GM12878 (cell line): ENCODE results near the gene FUNDC1. TPM values are rescaled to one million over a fixed set of nuclear protein-coding genes. Genes with fewer than 3 reads are reported as not detected.

Experiments used
- ATAC-seq: fragments of 200-7000 bp; cut with Tn5 transposase; 3 replicates; pipeline ENCODE4 v1.9.1; 2020; ENCODE audit warnings: mild to moderate bottlenecking, moderate library complexity
- BruUV-seq: library from RNA; stranded (reverse); fragments of 400-500 nt; replicated peaks from 2 replicates; lab custom pipeline; 2021; lab: Mats Ljungman, UMichigan
- CTCF ChIA-PET: fragments of 300-600 bp; sonication (Branson Sonifier 250); formaldehyde crosslinking; extraction: SDS; loops from one replicate; lab custom pipeline; 2021; ENCODE audit warnings: inconsistent platforms; lab: Yijun Ruan, JAX
- POLR2A ChIA-PET: fragments of 350-600 bp; formaldehyde crosslinking; extraction: SDS; loops from one replicate; lab custom pipeline; 2021; ENCODE audit warnings: inconsistent platforms; lab: Charles Lee
- RAD21 ChIA-PET: fragments of 300-600 bp; sonication (Branson Sonifier 250); formaldehyde crosslinking; loops from one replicate; lab custom pipeline; 2023; ENCODE audit warnings: antibody characterized with exemption; ENCODE audit not compliant: unreplicated experiment; lab: Charles Lee
- SMC1A ChIA-PET: fragments of 300-600 bp; sonication (Branson Sonifier 250); formaldehyde crosslinking; loops from one replicate; lab custom pipeline; 2023; ENCODE audit not compliant: unreplicated experiment, uncharacterized antibody; lab: Charles Lee
- DNase-seq: peaks from one replicate; pipeline ENCODE4 v3.0.0-alpha.2; 2011; ENCODE audit warnings: low read depth, low spot score
- FAIRE-seq: peaks from 3 replicates; lab custom pipeline; 2011; peaks lifted over from hg19 to GRCh38; lab: Jason Lieb, UNC
- H2AFZ ChIP-seq: 2 replicates; pipeline ENCODE4 v1.6.0; 2011; ENCODE audit warnings: low read depth, low read length, control low read depth; ENCODE audit not compliant: control insufficient read depth
- H3K27ac ChIP-seq: 2 replicates; pipeline ENCODE4 v1.5.1; 2011; ENCODE audit warnings: control low read depth; ENCODE audit not compliant: control insufficient read depth, insufficient read depth
- H3K27me3 ChIP-seq, 2 experiments: replicated peaks in 1 of 2; 2 replicates each; pipeline versions ENCODE4 v1.6.0 to v1.6.1; 2011; ENCODE audit warnings: low read length in 1 of 2; ENCODE audit not compliant: control insufficient read depth in 2 of 2, insufficient read depth in 2 of 2
- H3K36me3 ChIP-seq, 2 experiments: 2 replicates each; pipeline ENCODE4 v1.5.1; 2011; ENCODE audit warnings: low read length in 1 of 2; ENCODE audit not compliant: control insufficient read depth in 2 of 2, insufficient read depth in 2 of 2
- H3K4me1 ChIP-seq: 2 replicates; pipeline ENCODE4 v1.6.1; 2011; ENCODE audit warnings: mild to moderate bottlenecking, low read length, moderate library complexity, mixed read lengths; ENCODE audit not compliant: control insufficient read depth, insufficient read depth
- H3K4me2 ChIP-seq: 2 replicates; pipeline ENCODE4 v1.6.0; 2011; ENCODE audit warnings: control low read depth; ENCODE audit not compliant: control insufficient read depth, insufficient read depth
- H3K4me3 ChIP-seq: fragments of 200-600 bp; sonication (generic); 2 replicates; pipeline ENCODE4 v1.5.1; 2016
- H3K79me2 ChIP-seq: 2 replicates; pipeline ENCODE4 v1.6.0; 2011; ENCODE audit warnings: low read length; ENCODE audit not compliant: control insufficient read depth, insufficient read depth
- H3K9ac ChIP-seq: 2 replicates; pipeline ENCODE4 v1.8.0; 2011; ENCODE audit warnings: low read length, control low read depth, mixed read lengths; ENCODE audit not compliant: control insufficient read depth, insufficient read depth
- H3K9me3 ChIP-seq: replicated peaks from 3 replicates; pipeline ENCODE4 v1.5.1; 2011; ENCODE audit warnings: mild to moderate bottlenecking, low read length; ENCODE audit not compliant: control insufficient read depth, insufficient read depth
- H4K20me1 ChIP-seq: 2 replicates; pipeline ENCODE4 v1.6.0; 2011; ENCODE audit not compliant: control insufficient read depth, insufficient read depth
- EGR1 ChIP-seq, 2 experiments: IDR thresholded peaks; 1 replicate in 1 of 2; 2 replicates in 1 of 2; pipeline ENCODE4 v1.6.1; 2011 to 2012; ENCODE audit warnings: low read depth in 2 of 2, low read length in 2 of 2, borderline replicate concordance in 1 of 2, mild to moderate bottlenecking in 1 of 2, moderate library complexity in 1 of 2
- IRF5 ChIP-seq: fragments of 450-650 bp; IDR thresholded peaks from 2 replicates; pipeline ENCODE4 v1.6.1; 2017; ENCODE audit warnings: borderline replicate concordance
- JUNB ChIP-seq: IDR thresholded peaks from 2 replicates; pipeline ENCODE4 v1.6.1; 2016; ENCODE audit warnings: antibody characterized with exemption, mild to moderate bottlenecking
- MTA2 ChIP-seq: fragments of 450-650 bp; IDR thresholded peaks from 2 replicates; pipeline ENCODE4 v1.6.1; 2016; ENCODE audit warnings: low read depth, mild to moderate bottlenecking, moderate library complexity
- MYB ChIP-seq: fragments of 150-350 bp; IDR thresholded peaks from 2 replicates; pipeline ENCODE4 v1.6.1; 2014; ENCODE audit warnings: mild to moderate bottlenecking, low read depth, low read length, borderline replicate concordance
- NR2C2 ChIP-seq: IDR thresholded peaks from 2 replicates; pipeline ENCODE4 v1.6.1; 2011; ENCODE audit warnings: borderline replicate concordance, low read depth; ENCODE audit not compliant: control insufficient read depth, insufficient read length
- PAX8 ChIP-seq: fragments of 450-650 bp; IDR thresholded peaks from 2 replicates; pipeline ENCODE4 v1.6.1; 2017; ENCODE audit warnings: mild to moderate bottlenecking, moderate library complexity
- PML ChIP-seq: IDR thresholded peaks from 2 replicates; pipeline ENCODE4 v1.6.1; 2012; ENCODE audit warnings: low read length, inconsistent platforms
- RBBP5 ChIP-seq: fragments of 200-600 bp; sonication (generic); conservative IDR thresholded peaks from 2 replicates; pipeline ENCODE4 v1.6.1; 2016
- RUNX3 ChIP-seq: IDR thresholded peaks from 2 replicates; pipeline ENCODE4 v1.6.1; 2012; ENCODE audit warnings: low read length, inconsistent platforms
- SREBF2 ChIP-seq: IDR thresholded peaks from 2 replicates; pipeline ENCODE4 v1.6.1; 2012; ENCODE audit warnings: mild to moderate bottlenecking, low read length
- TBL1XR1 ChIP-seq: IDR thresholded peaks from 2 replicates; pipeline ENCODE4 v1.6.1; 2012; ENCODE audit warnings: low read depth, low read length, improper control_type of control experiment
- TCF3 ChIP-seq: IDR thresholded peaks from 2 replicates; pipeline ENCODE4 v1.6.1; 2012; ENCODE audit warnings: low read depth, mild to moderate bottlenecking, low read length, borderline replicate concordance; ENCODE audit not compliant: insufficient read depth
- TCF7 ChIP-seq: IDR thresholded peaks from 2 replicates; pipeline ENCODE4 v1.6.1; 2014; ENCODE audit warnings: antibody characterized with exemption, borderline replicate concordance
- USF1 ChIP-seq: IDR thresholded peaks from 2 replicates; pipeline ENCODE4 v1.6.1; 2011; ENCODE audit warnings: borderline replicate concordance, low read depth, mild to moderate bottlenecking, moderate library complexity, mixed read lengths, low read length; ENCODE audit not compliant: insufficient read depth; ENCODE audit errors: extremely low read length
- YBX1 ChIP-seq: fragments of 450-650 bp; IDR thresholded peaks from 2 replicates; pipeline ENCODE4 v1.6.1; 2016; ENCODE audit warnings: antibody characterized with exemption
- ZBTB40 ChIP-seq: fragments of 450-650 bp; IDR thresholded peaks from 2 replicates; pipeline ENCODE4 v1.6.1; 2016; ENCODE audit warnings: mild to moderate bottlenecking, moderate library complexity, borderline replicate concordance
- ZZZ3 ChIP-seq: IDR thresholded peaks from 2 replicates; pipeline ENCODE4 v1.6.1; 2011; ENCODE audit warnings: low read depth; ENCODE audit not compliant: control insufficient read depth, insufficient read length
- WGBS: methylation state at CpG from one replicate; pipeline ENCODE4 v1.1.6; 2016; ENCODE audit warnings: low lambda C conversion rate; ENCODE audit not compliant: insufficient replicate concordance, insufficient coverage; ENCODE audit errors: missing lambda C conversion rate; 5-methylcytosine and 5-hydroxymethylcytosine counted together
- in situ Hi-C: fragments of 300-500 bp; cut with MboI; formaldehyde crosslinking; loops from 9 replicates; pipeline ENCODE4 v1.14.3; 2018; ENCODE audit warnings: mixed read lengths
- intact Hi-C: fragments of 100-400 bp; cut with micrococcal nuclease; formaldehyde crosslinking; loops from one replicate; pipeline ENCODE4 v1.14.2; 2022; ENCODE audit not compliant: unreplicated experiment
- polyA plus RNA-seq, 11 experiments: library from polyadenylated mRNA; depleted of rRNA in 4 of 11; unstranded in 6 of 11; stranded (reverse) in 5 of 11; fragments of >200 nt; fragmentation: Nextera tagmentation in 4 of 11; fragmentation: Illumina TruSeq in 1 of 11; extraction: Ambion mirVana in 4 of 11; extraction: Trizol in 1 of 11; gene quantifications; 1 replicate in 1 of 11; 2 replicates in 10 of 11; pipeline versions ENCODE4 v1.2.1 to v1.2.3, GENCODE V29; 2011 to 2016; ENCODE audit warnings: inconsistent platforms in 2 of 11, missing spikeins in 2 of 11, low read depth in 1 of 11
- total RNA-seq, 4 experiments: library from RNA; depleted of rRNA in 3 of 4; stranded (reverse); fragments of >200 nt in 3 of 4; fragmentation: Illumina TruSeq in 1 of 4; extraction: Trizol in 1 of 4; gene quantifications; 2 replicates each; pipeline versions ENCODE4 v1.2.1 to v1.2.3, GENCODE V29; 2013 to 2021
- TF ChIP-seq, protein P1 (sequence below): fragments of 450-650 bp; IDR thresholded peaks from 2 replicates; pipeline ENCODE4 v1.6.1; 2016; ENCODE audit warnings: mild to moderate bottlenecking

FUNDC1 gene
- total and polyA plus RNA-seq, 10 of the 15 experiments (the other 5 are each of a cell fraction or from before 2014, with no cell fraction given), result 10.0 to 25.1 (median 16.8) TPM

DNA sequence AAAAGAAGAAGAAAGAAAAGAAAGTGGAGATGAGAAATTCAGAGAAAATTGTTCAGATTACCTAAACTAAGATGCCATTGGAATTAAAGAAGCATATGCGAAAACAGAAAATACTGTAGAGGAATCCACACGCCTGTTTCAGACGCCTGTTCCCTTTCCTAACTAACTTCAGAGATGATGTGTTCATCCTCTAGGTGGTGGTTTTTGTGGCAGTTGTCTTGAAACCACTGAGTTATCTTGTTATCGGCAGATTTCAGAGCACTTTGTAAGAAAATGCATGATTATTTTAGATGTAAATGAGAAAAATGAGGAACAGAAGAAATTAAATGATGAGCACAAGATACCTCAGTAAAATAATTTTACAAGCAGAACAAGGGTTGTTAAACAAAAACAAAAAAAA is 48.3 kb downstream of the FUNDC1 start:
- CTCF ChIA-PET, result no interaction called here
- no peak overlapping the region for H3K4me2 ChIP-seq
- intact Hi-C loops, result no loop called here
- no TSS peak for BruUV-seq
- H3K4me3 ChIP-seq, result no peak overlapping the region
- no peaks in the 10 kb centered on the region for H3K36me3 ChIP-seq
- RAD21 ChIA-PET, result no interaction called here
- POLR2A ChIA-PET, result no interaction called here
- no peak for DNase-seq
- no peak for ATAC-seq
- H3K79me2 ChIP-seq, result no peaks in the 10 kb centered on the region
- no peaks in the 10 kb centered on the region for H3K27me3 ChIP-seq
- no peaks in the 10 kb centered on the region for H3K9me3 ChIP-seq
- H3K9ac ChIP-seq, result no peak overlapping the region
- in situ Hi-C loops, result no loop called here
- SMC1A ChIA-PET, result no interaction called here
- FAIRE-seq, result no peak
- H2AFZ ChIP-seq, result no peak overlapping the region
- no peaks in the 10 kb centered on the region for H3K4me1 ChIP-seq
- WGBS, result 26% methylated on average over 4 of the region's 4 CpGs
- no peaks in the 10 kb centered on the region for H4K20me1 ChIP-seq
- no peak overlapping the region for H3K27ac ChIP-seq
- TF ChIP-seq, protein P1, sequence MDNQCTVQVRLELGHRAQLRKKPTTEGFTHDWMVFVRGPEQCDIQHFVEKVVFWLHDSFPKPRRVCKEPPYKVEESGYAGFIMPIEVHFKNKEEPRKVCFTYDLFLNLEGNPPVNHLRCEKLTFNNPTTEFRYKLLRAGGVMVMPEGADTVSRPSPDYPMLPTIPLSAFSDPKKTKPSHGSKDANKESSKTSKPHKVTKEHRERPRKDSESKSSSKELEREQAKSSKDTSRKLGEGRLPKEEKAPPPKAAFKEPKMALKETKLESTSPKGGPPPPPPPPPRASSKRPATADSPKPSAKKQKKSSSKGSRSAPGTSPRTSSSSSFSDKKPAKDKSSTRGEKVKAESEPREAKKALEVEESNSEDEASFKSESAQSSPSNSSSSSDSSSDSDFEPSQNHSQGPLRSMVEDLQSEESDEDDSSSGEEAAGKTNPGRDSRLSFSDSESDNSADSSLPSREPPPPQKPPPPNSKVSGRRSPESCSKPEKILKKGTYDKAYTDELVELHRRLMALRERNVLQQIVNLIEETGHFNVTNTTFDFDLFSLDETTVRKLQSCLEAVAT, result no peak
- TF ChIP-seq PAX8 (no peak), NR2C2 (no peak), TBL1XR1 (no peak), ZBTB40 (no peak), SREBF2 (no peak), IRF5 (no peak), YBX1 (no peak), RUNX3 (no peak), MTA2 (no peak), TCF7 (no peak), MYB (no peak), RBBP5 (no peak), PML (no peak), EGR1 (IDR thresholded peaks at IDR 0.05; ENCODE audit: borderline replicate concordance in 1 of 2, low read depth in 2 of 2, low read length in 2 of 2) (no peak), JUNB (no peak), TCF3 (no peak), ZZZ3 (no peak), USF1 (no peak)
